IMR-90 (cell line): ENCODE measurements around the gene GATAD2A. TPM values are rescaled to one million over a fixed set of nuclear protein-coding genes. Genes with fewer than 3 reads are reported as not detected.
A peak's percentile ranks its signal among the peaks of the same experiment; 100 is the strongest.

Experiments used
- ATAC-seq: fragments of 200-7000 bp; cut with Tn5 transposase; 2 replicates; pipeline ENCODE4 v1.9.1; 2020; ENCODE audit warnings: low read depth, mild to moderate bottlenecking, moderate library complexity
- BruUV-seq: library from RNA; stranded (reverse); fragments of 400-500 nt; replicated peaks from 2 replicates; lab custom pipeline; 2021; lab: Mats Ljungman, UMichigan
- CTCF ChIA-PET: fragments of 300-600 bp; formaldehyde crosslinking; extraction: SDS; loops from one replicate; lab custom pipeline; 2021; ENCODE audit warnings: antibody characterized with exemption; lab: Yijun Ruan, JAX
- POLR2A ChIA-PET: fragments of 300-600 bp; sonication (Branson Sonifier 250); formaldehyde crosslinking; loops from one replicate; lab custom pipeline; 2022; ENCODE audit warnings: antibody characterized with exemption; ENCODE audit not compliant: unreplicated experiment; lab: Charles Lee
- DNase-seq: peaks from one replicate; pipeline ENCODE4 v3.0.0; 2013
- H2AFZ ChIP-seq: replicated peaks from 2 replicates; pipeline ENCODE3; 2013; ENCODE audit warnings: low read length, mild to moderate bottlenecking; ENCODE audit not compliant: poor library complexity
- H2AK5ac ChIP-seq: 2 replicates; pipeline ENCODE4 v1.6.1; 2013; ENCODE audit warnings: low read depth, low read length, inconsistent platforms
- H2AK9ac ChIP-seq: replicated peaks from 2 replicates; pipeline ENCODE3; 2013; ENCODE audit warnings: mild to moderate bottlenecking, low read depth, low read length, moderate library complexity; ENCODE audit not compliant: poor library complexity
- H2BK120ac ChIP-seq: 2 replicates; pipeline ENCODE4 v1.6.1; 2013; ENCODE audit warnings: low read depth, low read length, inconsistent platforms
- H2BK15ac ChIP-seq: 3 replicates; pipeline ENCODE4 v1.6.1; 2013; ENCODE audit warnings: low read depth, low read length, inconsistent platforms
- H2BK20ac ChIP-seq: 2 replicates; pipeline ENCODE4 v1.6.1; 2013; ENCODE audit warnings: low read depth, mild to moderate bottlenecking, inconsistent platforms, low read length, moderate library complexity
- H2BK5ac ChIP-seq: 2 replicates; pipeline ENCODE4 v1.6.1; 2013; ENCODE audit warnings: mild to moderate bottlenecking, low read depth, low read length, inconsistent platforms; ENCODE audit not compliant: poor library complexity, severe bottlenecking
- H3K14ac ChIP-seq: replicated peaks from 2 replicates; pipeline ENCODE4 v1.6.1; 2013; ENCODE audit warnings: low read depth, low read length, inconsistent platforms
- H3K18ac ChIP-seq: 2 replicates; pipeline ENCODE4 v1.6.1; 2013; ENCODE audit warnings: low read depth, low read length, control low read depth
- H3K23ac ChIP-seq: 2 replicates; pipeline ENCODE4 v1.6.1; 2013; ENCODE audit warnings: low read depth, low read length, inconsistent platforms
- H3K27ac ChIP-seq: 2 replicates; pipeline ENCODE4 v1.5.1; 2013; ENCODE audit warnings: mild to moderate bottlenecking, control low read depth, low read length; ENCODE audit not compliant: insufficient read depth
- H3K27me3 ChIP-seq: 2 replicates; pipeline ENCODE4 v1.6.1; 2013; ENCODE audit warnings: low read length; ENCODE audit not compliant: control insufficient read depth, insufficient read depth
- H3K36me3 ChIP-seq: 2 replicates; pipeline ENCODE4 v1.6.1; 2013; ENCODE audit warnings: low read length, mixed read lengths; ENCODE audit not compliant: control insufficient read depth, insufficient read depth
- H3K4ac ChIP-seq: 2 replicates; pipeline ENCODE4 v1.6.1; 2013; ENCODE audit warnings: low read depth, low read length, inconsistent platforms
- H3K4me1 ChIP-seq: 2 replicates; pipeline ENCODE4 v1.6.1; 2013; ENCODE audit warnings: low read length, mixed read lengths; ENCODE audit not compliant: control insufficient read depth, insufficient read depth
- H3K4me2 ChIP-seq: 2 replicates; pipeline ENCODE4 v1.6.1; 2013; ENCODE audit warnings: low read depth, mild to moderate bottlenecking, control low read depth, low read length, moderate library complexity
- H3K4me3 ChIP-seq: 2 replicates; pipeline ENCODE4 v1.5.1; 2013; ENCODE audit warnings: low read depth, mild to moderate bottlenecking, control low read depth, low read length, moderate library complexity; ENCODE audit not compliant: insufficient read depth
- H3K56ac ChIP-seq: 2 replicates; pipeline ENCODE4 v1.6.1; 2013; ENCODE audit warnings: low read length, inconsistent platforms; ENCODE audit not compliant: insufficient read depth; ENCODE audit errors: extremely low read depth
- H3K79me1 ChIP-seq, 2 experiments: 2 replicates each; pipeline ENCODE4 v1.6.1; 2013; ENCODE audit warnings: low read length in 2 of 2, inconsistent platforms in 1 of 2, low read depth in 1 of 2
- H3K9ac ChIP-seq: 2 replicates; pipeline ENCODE4 v1.6.1; 2013; ENCODE audit warnings: low read depth, low read length, control low read depth
- H3K9me1 ChIP-seq: 2 replicates; pipeline ENCODE4 v1.6.1; 2013; ENCODE audit warnings: low read length, inconsistent platforms; ENCODE audit not compliant: insufficient read depth
- H3K9me3 ChIP-seq: 2 replicates; pipeline ENCODE4 v1.6.1; 2013; ENCODE audit warnings: low read length; ENCODE audit not compliant: control insufficient read depth, insufficient read depth
- H4K20me1 ChIP-seq: 2 replicates; pipeline ENCODE4 v1.6.1; 2013; ENCODE audit warnings: low read length, inconsistent platforms; ENCODE audit not compliant: insufficient read depth
- H4K5ac ChIP-seq: 2 replicates; pipeline ENCODE4 v1.6.1; 2013; ENCODE audit warnings: mild to moderate bottlenecking, low read depth, low read length, control low read depth
- H4K8ac ChIP-seq, 2 experiments: 2 replicates each; pipeline ENCODE4 v1.6.1; 2013; ENCODE audit warnings: low read depth in 2 of 2, low read length in 2 of 2, control low read depth in 1 of 2, inconsistent platforms in 1 of 2
- H4K91ac ChIP-seq: 2 replicates; pipeline ENCODE4 v1.6.1; 2013; ENCODE audit warnings: low read depth, low read length, inconsistent platforms; ENCODE audit not compliant: insufficient read depth
- CEBPB ChIP-seq: IDR thresholded peaks from 2 replicates; pipeline ENCODE4 v1.6.1; 2012; ENCODE audit warnings: low read depth, low read length, improper control_type of control experiment
- CHD1 ChIP-seq: IDR thresholded peaks from 2 replicates; pipeline ENCODE4 v1.6.1; 2012; ENCODE audit warnings: low read depth, low read length, improper control_type of control experiment
- FOS ChIP-seq: fragments of 150-350 bp; IDR thresholded peaks from 2 replicates; pipeline ENCODE4 v1.6.1; 2016; ENCODE audit warnings: low read depth, low read length
- MAFK ChIP-seq: IDR thresholded peaks from 2 replicates; pipeline ENCODE4 v1.6.1; 2012; ENCODE audit warnings: low read depth, low read length, improper control_type of control experiment
- MXI1 ChIP-seq: IDR thresholded peaks from 2 replicates; pipeline ENCODE4 v1.6.1; 2012; ENCODE audit warnings: low read depth, mild to moderate bottlenecking, low read length, moderate library complexity, borderline replicate concordance
- NFE2L2 ChIP-seq: fragments of 150-350 bp; IDR thresholded peaks from 2 replicates; pipeline ENCODE4 v1.6.1; 2016; ENCODE audit warnings: low read depth, mild to moderate bottlenecking, low read length
- RAD21 ChIP-seq: IDR thresholded peaks from 2 replicates; pipeline ENCODE4 v1.6.1; 2012; ENCODE audit warnings: low read length, improper control_type of control experiment
- RCOR1 ChIP-seq: IDR thresholded peaks from 2 replicates; pipeline ENCODE4 v1.6.1; 2012; ENCODE audit warnings: mild to moderate bottlenecking, low read length, improper control_type of control experiment; ENCODE audit not compliant: insufficient replicate concordance
- SMC3 ChIP-seq: fragments of 150-350 bp; IDR thresholded peaks from 2 replicates; pipeline ENCODE4 v1.6.1; 2016; ENCODE audit warnings: low read depth, mild to moderate bottlenecking, antibody characterized with exemption, low read length, moderate library complexity
- WGBS, 2 experiments: methylation state at CpG; one replicate each; pipeline versions ENCODE4 v1.1.5 to v1.1.7; 2013; ENCODE audit warnings: missing lambda C conversion rate in 2 of 2; ENCODE audit not compliant: insufficient read length in 1 of 2; ENCODE audit errors: extremely low coverage in 2 of 2; 5-methylcytosine and 5-hydroxymethylcytosine counted together
- dilution Hi-C: fragments of 300-500 bp; cut with HindIII; formaldehyde crosslinking; loops from one replicate; pipeline ENCODE4 v1.14.3; 2018; ENCODE audit warnings: low sequenced_read_pairs; ENCODE audit not compliant: unreplicated experiment
- in situ Hi-C: fragments of 300-500 bp; cut with MboI; formaldehyde crosslinking; loops from 3 replicates; pipeline ENCODE4 v1.14.3; 2019; ENCODE audit warnings: low sequenced_read_pairs, inconsistent platforms, mixed read lengths
- intact Hi-C: fragments of 100-400 bp; cut with micrococcal nuclease; formaldehyde crosslinking; loops from 2 replicates; pipeline ENCODE4 v1.10.0; 2022
- polyA plus RNA-seq, 3 experiments: library from polyadenylated mRNA; depleted of rRNA; stranded (reverse); fragments of >200 nt; gene quantifications; 2 replicates each; pipeline ENCODE4 v1.2.3, GENCODE V29; 2012; ENCODE audit warnings: low replicate concordance in 1 of 3
- total RNA-seq: library from RNA; depleted of rRNA; stranded (reverse); fragments of >200 nt; gene quantifications from 2 replicates; pipeline ENCODE4 v1.2.3, GENCODE V29; 2012
- TF ChIP-seq, protein P1 (sequence below): fragments of 150-350 bp; IDR thresholded peaks from 2 replicates; pipeline ENCODE4 v1.6.1; 2017; ENCODE audit warnings: mild to moderate bottlenecking, antibody characterized with exemption, low read length, low read depth
- TF ChIP-seq, protein P2 (sequence below): conservative IDR thresholded peaks from 2 replicates; pipeline ENCODE4 v1.5.1; 2012; ENCODE audit warnings: mild to moderate bottlenecking, low read depth, low read length, improper control_type of control experiment
- TF ChIP-seq, protein P3 (sequence below): fragments of 150-350 bp; IDR thresholded peaks from 2 replicates; pipeline ENCODE4 v1.6.1; 2016; ENCODE audit warnings: low read depth, mild to moderate bottlenecking, low read length, moderate library complexity, borderline replicate concordance

Gene GATAD2A
- total and polyA plus RNA-seq, 2 of the 4 experiments (the other 2 are of a cell fraction) = 23.5 to 33.2 TPM

DNA sequence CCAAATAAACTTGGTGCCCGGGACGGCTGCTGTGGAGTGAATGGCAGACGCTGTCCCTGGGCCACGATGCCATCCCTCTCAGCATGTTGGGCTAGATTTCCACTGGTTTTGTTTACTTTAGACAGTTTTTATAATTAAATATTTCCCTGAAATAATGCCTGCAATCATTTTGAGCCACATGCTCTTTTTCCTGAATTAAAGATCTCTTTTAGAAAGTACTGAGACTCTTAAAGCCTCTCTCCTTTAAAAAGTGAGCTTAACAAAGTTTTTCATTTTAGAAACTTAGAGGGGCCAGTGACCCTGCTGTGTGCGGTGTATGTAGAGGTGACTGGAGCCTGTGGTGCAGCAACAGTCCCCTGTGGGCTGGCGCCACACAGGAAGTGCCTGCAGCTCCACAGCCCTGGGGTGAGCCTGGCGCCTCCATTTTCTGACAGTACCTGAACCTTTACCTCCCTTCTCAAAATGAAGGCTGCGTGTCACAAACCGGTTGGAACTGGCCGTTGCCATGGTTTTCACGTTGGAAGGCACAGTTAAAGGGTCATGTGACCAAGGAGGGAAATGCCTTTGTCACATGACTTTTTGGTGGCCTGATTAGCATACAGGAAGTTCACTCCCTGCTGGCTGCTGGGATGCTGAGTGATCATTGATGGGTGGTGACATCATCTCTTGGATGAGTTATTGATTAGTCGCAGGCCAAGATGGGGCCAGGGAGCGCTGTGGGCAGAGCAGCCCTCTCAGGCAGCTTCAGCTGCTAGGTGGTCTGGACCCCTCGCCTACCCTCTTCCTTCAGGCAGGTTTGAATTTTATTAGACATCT is 83.6 kb downstream of the GATAD2A start:
- ATAC-seq (peak; percentile 54), DNase-seq (peak; percentile 96)
- Histone ChIP-seq H2BK20ac (peak overlapping the region; percentile 24; the same call in 1 of the 2 replicates), H3K79me1 (peaks cover 15 to 79% of the 10 kb centered on the region in 2 experiments; a peak in 3 of 4 replicates), H3K9me3 (no peaks in the 10 kb centered on the region), H2AK9ac (peak overlapping the region; percentile 93), H4K91ac (peak overlapping the region; percentile 84), H3K27ac (peak overlapping the region; percentile 93), H3K9me1 (peaks cover 18% of the 10 kb centered on the region), H2BK120ac (peak overlapping the region; percentile 72), H3K4me1 (peaks cover 38% of the 10 kb centered on the region), H3K9ac (peak overlapping the region; percentile 50), H4K8ac (peak overlapping the region; percentile 64 to 94), H3K27me3 (no peaks in the 10 kb centered on the region), H2BK5ac (peak overlapping the region; percentile 73), H4K20me1 (no peaks in the 10 kb centered on the region; the same call in 1 of the 2 replicates), H2AK5ac (peak overlapping the region; percentile 92), H3K14ac (peak overlapping the region; percentile 27), H2AFZ (peak overlapping the region; percentile 83), H2BK15ac (peak overlapping the region; percentile 61; the same call in 1 of the 3 replicates), H3K36me3 (peaks cover 17% of the 10 kb centered on the region), H4K5ac (peak overlapping the region; percentile 93), H3K56ac (peak overlapping the region; percentile 57), H3K4me3 (no peak overlapping the region; the same call in 1 of the 2 replicates), H3K4me2 (peak overlapping the region; percentile 67), H3K23ac (peak overlapping the region; percentile 37), H3K4ac (peak overlapping the region; percentile 96), H3K18ac (peak overlapping the region; percentile 65)
- in situ Hi-C loops = no loop called here
- no CpG with 5 or more reads among the region's 14 CpGs for WGBS, 2 experiments
- intact Hi-C loops = loop anchor here (2.0 to 5.0 kb wide), 2 partner anchors 84 to 102 kb away; partner anchors contain the start of gene GATAD2A
- ChIA-PET POLR2A (interaction anchor here (0.6 kb wide), 1 partner anchor 35 kb away, joined by 3 read pairs; no protein-coding TSS in a partner anchor), CTCF (interaction anchor here (1.0 to 2.7 kb wide), 2 partner anchors 83 to 121 kb away, joined by 4 to 15 read pairs; partner anchors contain the start of gene GATAD2A)
- dilution Hi-C loops = no loop called here
- no TSS peak for BruUV-seq
- TF ChIP-seq NFE2L2 (0 out of 2 replicates have a peak, but pooled peaks have one; percentile 4), RCOR1 (no peak), CHD1 (no peak), SMC3 (no peak), FOS (peak; percentile 39; the same call in 1 of the 2 replicates), MAFK (peak; percentile 36; the same call in 1 of the 2 replicates), MXI1 (peak; percentile 7; the same call in 1 of the 2 replicates), CEBPB (no peak; the same call in 1 of the 2 replicates), RAD21 (no peak)
- TF ChIP-seq, protein P1, sequence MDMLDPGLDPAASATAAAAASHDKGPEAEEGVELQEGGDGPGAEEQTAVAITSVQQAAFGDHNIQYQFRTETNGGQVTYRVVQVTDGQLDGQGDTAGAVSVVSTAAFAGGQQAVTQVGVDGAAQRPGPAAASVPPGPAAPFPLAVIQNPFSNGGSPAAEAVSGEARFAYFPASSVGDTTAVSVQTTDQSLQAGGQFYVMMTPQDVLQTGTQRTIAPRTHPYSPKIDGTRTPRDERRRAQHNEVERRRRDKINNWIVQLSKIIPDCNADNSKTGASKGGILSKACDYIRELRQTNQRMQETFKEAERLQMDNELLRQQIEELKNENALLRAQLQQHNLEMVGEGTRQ = peak; percentile 99
- TF ChIP-seq, protein P2, sequence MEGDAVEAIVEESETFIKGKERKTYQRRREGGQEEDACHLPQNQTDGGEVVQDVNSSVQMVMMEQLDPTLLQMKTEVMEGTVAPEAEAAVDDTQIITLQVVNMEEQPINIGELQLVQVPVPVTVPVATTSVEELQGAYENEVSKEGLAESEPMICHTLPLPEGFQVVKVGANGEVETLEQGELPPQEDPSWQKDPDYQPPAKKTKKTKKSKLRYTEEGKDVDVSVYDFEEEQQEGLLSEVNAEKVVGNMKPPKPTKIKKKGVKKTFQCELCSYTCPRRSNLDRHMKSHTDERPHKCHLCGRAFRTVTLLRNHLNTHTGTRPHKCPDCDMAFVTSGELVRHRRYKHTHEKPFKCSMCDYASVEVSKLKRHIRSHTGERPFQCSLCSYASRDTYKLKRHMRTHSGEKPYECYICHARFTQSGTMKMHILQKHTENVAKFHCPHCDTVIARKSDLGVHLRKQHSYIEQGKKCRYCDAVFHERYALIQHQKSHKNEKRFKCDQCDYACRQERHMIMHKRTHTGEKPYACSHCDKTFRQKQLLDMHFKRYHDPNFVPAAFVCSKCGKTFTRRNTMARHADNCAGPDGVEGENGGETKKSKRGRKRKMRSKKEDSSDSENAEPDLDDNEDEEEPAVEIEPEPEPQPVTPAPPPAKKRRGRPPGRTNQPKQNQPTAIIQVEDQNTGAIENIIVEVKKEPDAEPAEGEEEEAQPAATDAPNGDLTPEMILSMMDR = no peak
- TF ChIP-seq, protein P3, sequence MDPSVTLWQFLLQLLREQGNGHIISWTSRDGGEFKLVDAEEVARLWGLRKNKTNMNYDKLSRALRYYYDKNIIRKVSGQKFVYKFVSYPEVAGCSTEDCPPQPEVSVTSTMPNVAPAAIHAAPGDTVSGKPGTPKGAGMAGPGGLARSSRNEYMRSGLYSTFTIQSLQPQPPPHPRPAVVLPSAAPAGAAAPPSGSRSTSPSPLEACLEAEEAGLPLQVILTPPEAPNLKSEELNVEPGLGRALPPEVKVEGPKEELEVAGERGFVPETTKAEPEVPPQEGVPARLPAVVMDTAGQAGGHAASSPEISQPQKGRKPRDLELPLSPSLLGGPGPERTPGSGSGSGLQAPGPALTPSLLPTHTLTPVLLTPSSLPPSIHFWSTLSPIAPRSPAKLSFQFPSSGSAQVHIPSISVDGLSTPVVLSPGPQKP = no peak
